HG03442 (cell line): ENCODE measurements around the gene KDF1.
"Not testable (repeated sequence)": the region's sequence is repeated elsewhere in the genome, so short reads cannot be mapped to it uniquely, and the experiment has no call there.

ENCODE experiments used
- ATAC-seq: cut with Tn5 transposase; IDR thresholded peaks from one replicate; pipeline ENCODE4 v1.9.1; 2021; ENCODE audit warnings: mild to moderate bottlenecking, moderate library complexity; ENCODE audit not compliant: unreplicated experiment

Gene KDF1

DNA sequence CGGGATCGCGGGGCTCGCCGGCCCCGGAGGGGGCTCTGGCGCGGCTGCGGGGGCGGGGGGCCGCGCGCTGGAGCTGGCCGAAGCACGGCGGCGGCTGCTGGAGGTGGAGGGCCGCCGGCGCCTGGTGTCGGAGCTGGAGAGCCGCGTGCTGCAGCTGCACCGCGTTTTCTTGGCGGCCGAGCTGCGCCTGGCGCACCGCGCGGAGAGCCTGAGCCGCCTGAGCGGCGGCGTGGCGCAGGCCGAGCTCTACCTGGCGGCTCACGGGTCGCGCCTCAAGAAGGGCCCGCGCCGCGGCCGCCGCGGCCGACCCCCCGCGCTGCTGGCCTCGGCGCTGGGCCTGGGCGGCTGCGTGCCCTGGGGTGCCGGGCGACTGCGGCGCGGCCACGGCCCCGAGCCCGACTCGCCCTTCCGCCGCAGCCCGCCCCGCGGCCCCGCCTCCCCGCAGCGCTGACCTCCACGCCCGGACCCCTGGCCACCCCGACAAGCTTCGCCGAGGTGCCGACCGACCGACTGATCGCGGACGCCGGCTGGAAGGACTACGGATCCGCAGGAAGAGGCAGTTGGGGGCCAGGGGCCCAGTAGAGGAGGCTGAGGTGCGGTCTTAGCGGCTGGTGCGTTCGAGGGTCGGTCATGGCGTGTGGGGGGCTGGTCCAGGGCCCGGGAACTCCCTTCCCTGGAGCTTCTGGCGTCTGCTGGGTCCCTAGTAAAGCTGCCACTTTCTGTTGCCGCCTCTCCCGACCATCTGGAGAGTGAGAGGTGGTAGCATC is 33.9 kb upstream of the KDF1 start:
- ATAC-seq = no peak

DNA sequence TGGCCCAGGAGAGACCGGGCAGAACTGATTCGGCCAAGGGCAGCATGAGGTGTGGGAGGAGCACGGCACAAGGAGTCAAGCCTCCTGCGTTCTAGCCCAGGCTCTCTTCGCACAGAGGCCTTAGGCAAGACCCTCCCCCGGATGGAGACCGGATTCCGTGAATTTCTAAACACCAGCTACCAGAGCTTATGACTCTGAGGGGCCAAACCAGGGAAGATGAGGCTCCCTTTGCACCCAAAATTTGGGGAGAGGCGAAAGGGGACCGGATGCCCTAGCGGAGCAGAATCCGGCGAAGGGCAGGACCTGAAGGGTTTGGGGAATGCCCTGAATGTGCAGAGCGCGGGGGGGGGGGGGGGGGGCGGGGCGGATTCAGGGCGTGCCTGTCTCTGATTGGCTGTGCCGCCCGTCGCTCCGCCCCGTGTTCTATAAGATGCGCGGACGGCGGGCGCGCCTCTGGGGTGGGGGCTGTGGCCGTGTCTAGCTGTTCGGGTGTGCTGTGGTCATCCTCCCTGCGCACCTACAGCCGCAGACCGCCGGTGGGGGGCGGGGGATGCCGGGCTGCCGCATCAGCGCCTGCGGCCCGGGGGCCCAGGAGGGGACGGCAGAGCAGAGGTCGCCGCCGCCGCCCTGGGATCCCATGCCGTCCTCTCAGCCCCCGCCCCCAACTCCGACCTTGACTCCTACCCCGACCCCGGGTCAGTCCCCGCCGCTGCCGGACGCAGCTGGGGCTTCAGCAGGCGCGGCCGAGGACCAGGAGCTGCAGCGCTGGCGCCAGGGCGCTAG is 33.2 kb upstream of the KDF1 start, which contains the start of gene TRNP1:
Gene TRNP1 (plus strand): TSS at position 456 of the 783 bp plus-strand sequence. CDS start 95 bp downstream, at position 551.
- no peak for ATAC-seq

DNA sequence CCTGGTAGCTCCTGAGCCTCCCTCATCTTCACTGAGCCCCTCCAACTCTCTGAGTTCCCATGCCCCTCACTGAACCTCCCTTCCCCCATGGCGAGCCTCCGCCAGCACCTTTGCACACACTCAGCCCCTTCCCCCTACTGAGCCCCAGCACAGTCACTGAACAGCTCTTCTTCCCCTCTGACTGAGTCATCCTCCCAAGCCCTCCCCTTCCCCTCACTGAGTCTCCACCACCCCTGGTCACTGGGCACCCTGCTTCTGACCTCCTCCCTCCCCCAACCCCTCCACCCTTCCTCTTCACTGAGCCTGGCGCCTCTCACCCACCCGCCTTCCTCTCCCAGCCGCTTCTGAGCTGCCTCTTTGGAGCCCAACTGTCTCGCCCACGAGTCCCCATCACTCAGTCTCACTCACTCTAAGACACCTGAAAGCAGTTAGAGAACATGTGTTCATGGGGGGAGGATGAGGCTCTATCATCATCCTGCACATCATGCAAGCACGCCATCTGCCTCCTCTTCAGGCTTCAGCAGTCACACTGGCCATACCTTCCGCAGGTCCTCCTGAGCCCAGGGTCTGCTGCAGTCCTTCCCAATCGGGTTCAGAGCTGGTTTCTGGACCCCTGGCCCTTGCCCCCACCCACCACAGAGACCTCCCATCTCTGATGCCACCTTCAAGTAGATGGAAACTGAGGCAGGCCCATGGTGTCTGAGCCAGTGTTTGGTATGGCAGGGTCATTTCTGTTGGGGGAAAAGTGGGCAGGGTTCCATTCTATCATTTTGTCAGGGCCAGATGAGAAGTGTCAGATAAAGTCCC is 31.2 kb upstream of the KDF1 start:
- ATAC-seq = no peak

GRCh38 chr1:26989403-26990109 is 29.3 kb upstream of the KDF1 start:
- ATAC-seq = not testable (repeated sequence)

GRCh38 chr1:26986658-26987057 is 26.4 kb upstream of the KDF1 start:
- no peak for ATAC-seq

- no peak for ATAC-seq
Measured at GRCh38 chr1:26984291-26984690, 24.0 kb upstream of the KDF1 start.

DNA sequence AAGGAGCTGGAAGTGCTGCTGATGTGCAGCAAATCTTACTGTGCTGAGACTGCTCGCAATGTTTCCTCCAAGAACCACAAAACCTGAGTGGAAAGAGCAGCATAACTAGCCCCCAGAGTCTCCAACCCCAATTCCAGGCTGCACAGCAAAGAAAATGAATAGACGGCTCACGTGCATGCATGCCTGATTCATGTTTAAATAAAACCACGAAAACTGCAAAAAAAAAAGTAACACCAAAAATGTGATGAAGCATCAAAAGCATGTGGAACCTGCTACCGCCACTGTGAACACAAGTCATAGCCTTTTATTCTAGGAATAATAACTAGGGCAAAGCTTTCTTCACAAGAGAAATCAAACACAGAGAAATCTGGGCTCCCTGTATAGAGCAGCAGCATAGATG is 23.6 kb upstream of the KDF1 start:
- ATAC-seq = no peak

GRCh38 chr1:26981146-26981846 is 21.0 kb upstream of the KDF1 start:
- ATAC-seq = no peak

- no peak for ATAC-seq
Measured at GRCh38 chr1:26978901-26979300, 18.6 kb upstream of the KDF1 start.

DNA sequence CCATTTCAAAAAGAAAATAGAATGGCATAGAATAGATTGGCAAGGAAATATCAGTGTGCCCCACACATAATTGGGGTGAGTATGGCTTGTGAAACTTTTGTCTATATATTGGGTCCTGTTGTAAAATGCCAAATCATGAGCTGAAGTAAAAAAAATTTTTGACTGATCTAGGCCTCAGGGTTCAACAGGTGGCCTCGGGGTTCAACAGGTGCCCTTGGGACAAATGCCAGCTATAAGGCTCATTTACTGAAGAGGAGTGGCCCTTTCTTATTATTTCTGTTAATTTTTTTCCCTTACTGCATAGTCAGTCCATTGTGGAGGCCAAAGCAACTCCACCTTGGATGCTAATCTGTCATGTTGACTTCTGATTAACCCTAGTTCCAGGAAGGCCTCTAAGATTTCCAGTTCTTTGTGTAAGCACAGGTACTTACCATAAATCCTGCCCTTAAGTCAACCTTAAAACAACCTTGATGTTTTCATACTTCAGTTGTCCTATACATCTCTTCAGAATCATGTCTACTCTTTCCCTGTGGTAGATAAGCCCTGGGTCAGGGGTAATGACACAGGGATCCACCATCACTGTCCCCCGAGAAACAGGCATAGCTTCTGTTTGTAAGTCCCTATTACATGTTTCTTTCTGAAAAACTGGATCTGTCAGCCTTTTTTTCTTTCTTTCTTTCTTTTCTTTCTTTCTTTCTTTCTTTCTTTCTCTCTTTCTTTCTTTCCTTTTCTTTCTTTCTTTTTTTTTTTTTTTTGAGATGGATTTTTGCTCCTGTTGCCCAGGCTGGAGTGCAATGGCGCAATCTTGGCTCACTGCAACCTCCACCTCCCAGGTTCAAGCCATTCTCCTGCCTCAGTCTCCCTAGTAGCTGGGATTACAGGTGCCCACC is 16.6 kb upstream of the KDF1 start:
- no peak for ATAC-seq

GRCh38 chr1:26972821-26973220 is 12.6 kb upstream of the KDF1 start:
- no peak for ATAC-seq

GRCh38 chr1:26972390-26972789 is 12.1 kb upstream of the KDF1 start:
- no peak for ATAC-seq

DNA sequence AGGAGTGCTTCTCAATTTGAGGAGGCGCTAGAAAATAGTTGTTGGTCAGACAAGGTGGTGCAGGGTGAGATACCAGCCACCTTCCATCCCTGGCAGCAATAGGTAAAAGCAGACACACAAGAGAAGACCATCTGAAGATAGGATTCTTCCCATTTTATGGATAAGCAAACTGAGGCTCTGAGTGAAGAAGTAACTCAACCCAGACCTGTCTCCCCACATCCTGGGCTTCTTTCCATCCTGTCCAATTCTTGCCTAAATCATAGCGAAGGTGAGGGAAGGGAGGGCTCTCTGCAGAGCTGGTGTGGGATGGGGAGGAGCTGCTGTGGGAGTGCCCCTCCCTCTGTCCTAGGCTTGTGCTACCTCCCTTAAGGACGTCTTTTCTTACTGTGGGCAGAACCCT is 11.3 kb upstream of the KDF1 start:
- ATAC-seq = no peak

GRCh38 chr1:26970810-26971209 is 10.5 kb upstream of the KDF1 start:
- ATAC-seq = no peak

GRCh38 chr1:26965628-26966027 is 5.4 kb upstream of the KDF1 start:
- ATAC-seq = no peak

- ATAC-seq = no peak
Measured at GRCh38 chr1:26965213-26965612, 4.9 kb upstream of the KDF1 start.

- no peak for ATAC-seq
Measured at GRCh38 chr1:26961826-26962225, 1.6 kb upstream of the KDF1 start.

- ATAC-seq = no peak
Measured at GRCh38 chr1:26960625-26960966, 328 bp upstream of the KDF1 start.

GRCh38 chr1:26959270-26959669 is 998 bp downstream of the KDF1 start:
- ATAC-seq = no peak
